Endothelial cell of umbilical vein (primary cell): ENCODE data around the gene KRT3. TPM values are rescaled to one million over a fixed set of nuclear protein-coding genes. Genes with fewer than 3 reads are reported as not detected.

ENCODE experiments used
- BruUV-seq: library from RNA; stranded (reverse); fragments of 400-500 nt; replicated peaks from 2 replicates; lab custom pipeline; 2021; lab: Mats Ljungman, UMichigan
- CTCF ChIA-PET: fragments of 300-600, 350-600 bp; sonication (Branson Sonifier 250); formaldehyde crosslinking; loops from one replicate; lab custom pipeline; 2021; ENCODE audit warnings: antibody characterized with exemption, inconsistent platforms; lab: Charles Lee
- POLR2A ChIA-PET: fragments of 300-600, 350-600 bp; sonication (Branson Sonifier 250); formaldehyde crosslinking; loops from one replicate; lab custom pipeline; 2021; ENCODE audit warnings: antibody characterized with exemption, inconsistent platforms; lab: Charles Lee
- DNase-seq: peaks from one replicate; pipeline ENCODE4 v3.0.0-alpha.2; 2011; ENCODE audit warnings: low read depth, low spot score
- FAIRE-seq: peaks from 2 replicates; lab custom pipeline; 2011; peaks lifted over from hg19 to GRCh38; lab: Jason Lieb, UNC
- H2AFZ ChIP-seq: 2 replicates; pipeline ENCODE4 v1.6.0; 2012; ENCODE audit warnings: low read depth, low read length, control low read depth, inconsistent platforms
- H3K27ac ChIP-seq: 2 replicates; pipeline ENCODE4 v1.5.1; 2011; ENCODE audit warnings: low read depth, mild to moderate bottlenecking, control low read depth, low read length, moderate library complexity; ENCODE audit not compliant: insufficient read depth
- H3K27me3 ChIP-seq, 2 experiments: 2 replicates each; pipeline versions ENCODE4 v1.6.0 to v1.6.1; 2011; ENCODE audit warnings: low read length in 2 of 2, mixed read lengths in 1 of 2; ENCODE audit not compliant: control insufficient read depth in 2 of 2, insufficient read depth in 2 of 2
- H3K36me3 ChIP-seq, 2 experiments: 2 replicates in 1 of 2; 3 replicates in 1 of 2; pipeline ENCODE4 v1.5.1; 2011; ENCODE audit warnings: low read length in 2 of 2, mild to moderate bottlenecking in 1 of 2, moderate library complexity in 1 of 2; ENCODE audit not compliant: control insufficient read depth in 2 of 2, insufficient read depth in 2 of 2; ENCODE audit errors: extremely low read depth in 1 of 2
- H3K4me1 ChIP-seq: 3 replicates; pipeline ENCODE4 v1.5.1; 2011; ENCODE audit warnings: mild to moderate bottlenecking, low read length; ENCODE audit not compliant: control insufficient read depth, insufficient read depth; ENCODE audit errors: extremely low read depth
- H3K4me2 ChIP-seq: 2 replicates; pipeline ENCODE4 v1.6.1; 2011; ENCODE audit warnings: low read length, control low read depth, mixed read lengths; ENCODE audit not compliant: insufficient read depth
- H3K4me3 ChIP-seq, 3 experiments: fragments of 200-600 bp in 1 of 3; sonication (generic), shearing (Covaris generic) in 1 of 3; replicated peaks in 1 of 3; 2 replicates each; pipeline ENCODE4 v1.5.1; 2011 to 2016; ENCODE audit warnings: control low read depth in 3 of 3, low read length in 3 of 3, mild to moderate bottlenecking in 2 of 3, inconsistent platforms in 1 of 3, low read depth in 1 of 3, moderate library complexity in 1 of 3; ENCODE audit not compliant: insufficient read depth in 1 of 3
- H3K79me2 ChIP-seq: 2 replicates; pipeline ENCODE4 v1.6.0; 2012; ENCODE audit warnings: low read length, inconsistent platforms; ENCODE audit not compliant: control insufficient read depth, insufficient read depth
- H3K9ac ChIP-seq: replicated peaks from 2 replicates; pipeline ENCODE3; 2011; ENCODE audit warnings: low read length, control low read depth; ENCODE audit not compliant: insufficient read depth; ENCODE audit errors: extremely low read depth
- H3K9me1 ChIP-seq: replicated peaks from 3 replicates; pipeline ENCODE4 v1.6.0; 2011; ENCODE audit warnings: mild to moderate bottlenecking, low read length; ENCODE audit not compliant: control insufficient read depth, insufficient read depth; ENCODE audit errors: extremely low read depth
- H3K9me3 ChIP-seq: replicated peaks from 2 replicates; pipeline ENCODE4 v1.5.1; 2012; ENCODE audit warnings: low read length, inconsistent platforms; ENCODE audit not compliant: control insufficient read depth, insufficient read depth
- H4K20me1 ChIP-seq: replicated peaks from 2 replicates; pipeline ENCODE3; 2011; ENCODE audit warnings: mild to moderate bottlenecking, low read length; ENCODE audit not compliant: control insufficient read depth, insufficient read depth; ENCODE audit errors: extremely low read depth
- CTCF ChIP-seq, 2 donors: IDR thresholded peaks; 1 replicate in 1 of 2; 2 replicates in 1 of 2; pipeline ENCODE4 v1.5.1; 2011; ENCODE audit warnings: low read length in 2 of 2, mild to moderate bottlenecking in 2 of 2, moderate library complexity in 2 of 2, control low read depth in 1 of 2, inconsistent platforms in 1 of 2, low read depth in 1 of 2; ENCODE audit not compliant: insufficient read depth in 1 of 2; ENCODE audit errors: extremely low read depth in 1 of 2
- EZH2 ChIP-seq: IDR thresholded peaks from 2 replicates; pipeline ENCODE4 v1.6.1; 2012; ENCODE audit warnings: borderline replicate concordance, low read depth, mild to moderate bottlenecking, moderate library complexity, low read length, inconsistent platforms; ENCODE audit not compliant: severe bottlenecking
- FOS ChIP-seq: IDR thresholded peaks from 2 replicates; pipeline ENCODE4 v1.6.1; 2011; ENCODE audit warnings: mild to moderate bottlenecking, low read length, moderate library complexity, borderline replicate concordance; ENCODE audit not compliant: insufficient read depth
- GATA2 ChIP-seq: IDR thresholded peaks from 2 replicates; pipeline ENCODE4 v1.7.0; 2011; ENCODE audit warnings: low read depth, mild to moderate bottlenecking, moderate library complexity, mixed read lengths, low read length; ENCODE audit not compliant: insufficient read length, insufficient read depth
- JUN ChIP-seq: IDR thresholded peaks from 2 replicates; pipeline ENCODE4 v1.6.1; 2011; ENCODE audit warnings: borderline replicate concordance, low read depth; ENCODE audit not compliant: insufficient read length, insufficient read depth
- MAX ChIP-seq: IDR thresholded peaks from 2 replicates; pipeline ENCODE4 v1.6.1; 2011; ENCODE audit not compliant: insufficient read depth, insufficient read length
- MYC ChIP-seq: IDR thresholded peaks from one replicate; pipeline ENCODE4 v1.6.1; 2011; ENCODE audit warnings: mild to moderate bottlenecking, low read depth, low read length
- POLR2A ChIP-seq: IDR thresholded peaks from 2 replicates; pipeline ENCODE4 v1.6.1; 2012; ENCODE audit warnings: low read depth, mild to moderate bottlenecking, control low read depth, low read length
- POLR2AphosphoS5 ChIP-seq: IDR thresholded peaks from 2 replicates; pipeline ENCODE4 v1.6.1; 2012; ENCODE audit warnings: low read depth, mild to moderate bottlenecking, control low read depth, low read length, moderate library complexity; ENCODE audit not compliant: insufficient read depth
- dilution Hi-C: fragments of 300-500 bp; cut with MboI; formaldehyde crosslinking; loops from one replicate; pipeline ENCODE4 v1.15.0; 2019; ENCODE audit warnings: low sequenced_read_pairs; ENCODE audit not compliant: extremely low pct_ligation_motif_present
- intact Hi-C: fragments of 100-400 bp; cut with micrococcal nuclease; formaldehyde crosslinking; loops from one replicate; pipeline ENCODE4 v1.10.0; 2022
- polyA plus RNA-seq, 4 experiments: library from polyadenylated mRNA; depleted of rRNA in 3 of 4; stranded (reverse) in 3 of 4; unstranded in 1 of 4; fragments of >200 nt; gene quantifications; 2 replicates each; pipeline versions ENCODE4 v1.2.1 to v1.2.3, GENCODE V29; 2011 to 2012; ENCODE audit warnings: missing spikeins in 1 of 4
- total RNA-seq: library from RNA; stranded (reverse); gene quantifications from 2 replicates; pipeline ENCODE4 v1.2.3, GENCODE V29; 2021

KRT3 gene
- total and polyA plus RNA-seq, 2 donors (not counting 3 experiments of a cell fraction or from before 2014, with no cell fraction given), result not detected

- Histone ChIP-seq H2AFZ (no peak overlapping the region), H3K4me3 (no peak overlapping the region), H3K4me1 (no peaks in the 10 kb centered on the region), H3K9me3 (no peaks in the 10 kb centered on the region), H3K9me1 (no peaks in the 10 kb centered on the region), H3K27ac (no peak overlapping the region), H3K9ac (no peak overlapping the region), H4K20me1 (no peaks in the 10 kb centered on the region), H3K79me2 (no peaks in the 10 kb centered on the region), H3K36me3 (no peaks in the 10 kb centered on the region), H3K4me2 (no peak overlapping the region), H3K27me3 (peaks cover 0 to 6% of the 10 kb centered on the region in 2 experiments)
- intact Hi-C loops (no loop called here), dilution Hi-C loops (no loop called here)
- ChIA-PET CTCF (no interaction called here), POLR2A (no interaction called here)
- no peak for TF ChIP-seq FOS
- TF ChIP-seq JUN, result no peak
- no peak for TF ChIP-seq MAX
- no peak for TF ChIP-seq EZH2
- no peak for TF ChIP-seq MYC
- no peak for TF ChIP-seq POLR2A
- no peak for TF ChIP-seq GATA2
- no peak for TF ChIP-seq POLR2AphosphoS5
- TF ChIP-seq CTCF (IDR thresholded peaks at IDR 0.05; ENCODE audit: extremely low read depth in 1 of 2, insufficient read depth in 1 of 2, low read depth in 1 of 2, low read length in 2 of 2), result no peak
- DNase-seq (no peak), FAIRE-seq (no peak)
- no TSS peak for BruUV-seq
Measured at GRCh38 chr12:52766351-52767019, 29.4 kb downstream of the KRT3 start.
